Gastroesophageal sphincter (tissue), 3 donors: ENCODE data around the gene CNOT2.

Source experiments
- EP300 ChIP-seq: sonication (generic); formaldehyde crosslinking; IDR thresholded peaks from one replicate; pipeline ENCODE4 v1.6.1; 2017; ENCODE audit warnings: antibody characterized with exemption, mild to moderate bottlenecking
- POLR2A ChIP-seq, 2 donors: fragments of 450-650 bp; IDR thresholded peaks; one replicate each; pipeline ENCODE4 v1.6.1; 2017; ENCODE audit warnings: antibody characterized with exemption in 2 of 2, mild to moderate bottlenecking in 2 of 2, moderate library complexity in 1 of 2
- POLR2AphosphoS5 ChIP-seq: sonication (generic); formaldehyde crosslinking; IDR thresholded peaks from one replicate; pipeline ENCODE4 v1.6.1; 2017; ENCODE audit warnings: antibody characterized with exemption
- TF ChIP-seq, protein P1 (sequence below), 4 experiments: fragments of 200-600 bp in 2 of 4; fragments of 450-650 bp in 2 of 4; sonication (generic) in 1 of 4; IDR thresholded peaks; one replicate each; pipeline ENCODE4 v1.5.1; 2017 to 2019; ENCODE audit warnings: antibody characterized with exemption in 4 of 4, mild to moderate bottlenecking in 2 of 4, moderate library complexity in 2 of 4

DNA sequence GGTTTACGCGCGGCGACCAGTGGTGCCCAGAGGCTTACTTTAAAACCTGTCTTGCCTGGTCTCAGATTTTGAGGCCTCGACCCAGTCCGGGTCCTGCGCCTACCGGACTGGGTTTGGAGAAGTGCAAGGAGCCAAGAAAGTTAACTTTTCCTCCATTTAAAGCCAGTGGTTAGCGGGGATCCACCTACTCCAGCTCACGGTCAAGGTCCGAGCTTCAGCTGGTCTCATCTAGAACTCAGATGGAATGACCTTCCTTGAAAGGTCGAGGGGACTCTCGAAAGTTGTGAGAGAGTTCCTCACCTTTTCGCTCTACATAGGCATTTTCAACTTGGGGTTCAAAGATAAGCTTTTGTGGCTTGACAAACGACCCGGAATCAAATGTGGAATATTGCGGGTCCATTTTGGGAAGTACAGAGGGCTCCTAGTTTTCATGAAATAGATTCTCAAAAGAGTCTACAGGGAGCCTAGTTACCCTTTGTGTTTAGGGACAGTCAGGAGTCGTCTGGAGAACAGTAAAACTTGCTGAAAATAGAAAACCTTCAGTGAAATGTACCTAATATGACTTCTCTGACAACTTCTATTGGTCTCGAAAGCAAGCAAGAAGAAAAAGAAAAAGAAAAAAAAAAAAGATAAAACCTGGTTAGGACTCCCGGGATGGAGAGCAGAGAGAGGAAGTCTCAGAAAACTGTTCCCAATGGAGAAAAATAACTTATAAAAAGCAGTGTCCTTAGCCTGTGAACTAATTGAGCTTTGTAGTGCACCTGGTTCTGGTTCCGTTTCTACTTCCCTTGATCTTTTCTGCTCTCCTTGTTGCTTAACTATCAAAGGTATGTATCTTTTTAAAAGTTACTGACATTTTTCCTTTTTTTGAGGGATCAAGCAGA, 124.3 kb downstream of the CNOT2 start:
- TF ChIP-seq, protein P1, sequence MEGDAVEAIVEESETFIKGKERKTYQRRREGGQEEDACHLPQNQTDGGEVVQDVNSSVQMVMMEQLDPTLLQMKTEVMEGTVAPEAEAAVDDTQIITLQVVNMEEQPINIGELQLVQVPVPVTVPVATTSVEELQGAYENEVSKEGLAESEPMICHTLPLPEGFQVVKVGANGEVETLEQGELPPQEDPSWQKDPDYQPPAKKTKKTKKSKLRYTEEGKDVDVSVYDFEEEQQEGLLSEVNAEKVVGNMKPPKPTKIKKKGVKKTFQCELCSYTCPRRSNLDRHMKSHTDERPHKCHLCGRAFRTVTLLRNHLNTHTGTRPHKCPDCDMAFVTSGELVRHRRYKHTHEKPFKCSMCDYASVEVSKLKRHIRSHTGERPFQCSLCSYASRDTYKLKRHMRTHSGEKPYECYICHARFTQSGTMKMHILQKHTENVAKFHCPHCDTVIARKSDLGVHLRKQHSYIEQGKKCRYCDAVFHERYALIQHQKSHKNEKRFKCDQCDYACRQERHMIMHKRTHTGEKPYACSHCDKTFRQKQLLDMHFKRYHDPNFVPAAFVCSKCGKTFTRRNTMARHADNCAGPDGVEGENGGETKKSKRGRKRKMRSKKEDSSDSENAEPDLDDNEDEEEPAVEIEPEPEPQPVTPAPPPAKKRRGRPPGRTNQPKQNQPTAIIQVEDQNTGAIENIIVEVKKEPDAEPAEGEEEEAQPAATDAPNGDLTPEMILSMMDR (IDR thresholded peaks at IDR 0.05) = no peak
- TF ChIP-seq POLR2AphosphoS5 (no peak), POLR2A (IDR thresholded peaks at IDR 0.05) (no peak), EP300 (no peak)
